ENCODE data around the gene GALNT14. TPM values are rescaled to one million over a fixed set of nuclear protein-coding genes. Genes with fewer than 3 reads are reported as not detected.
A peak's percentile ranks its signal among the peaks of the same experiment; 100 is the strongest.
"Not testable (repeated sequence)": the region's sequence is repeated elsewhere in the genome, so short reads cannot be mapped to it uniquely, and the experiment has no call there.

Gene GALNT14, protein sequence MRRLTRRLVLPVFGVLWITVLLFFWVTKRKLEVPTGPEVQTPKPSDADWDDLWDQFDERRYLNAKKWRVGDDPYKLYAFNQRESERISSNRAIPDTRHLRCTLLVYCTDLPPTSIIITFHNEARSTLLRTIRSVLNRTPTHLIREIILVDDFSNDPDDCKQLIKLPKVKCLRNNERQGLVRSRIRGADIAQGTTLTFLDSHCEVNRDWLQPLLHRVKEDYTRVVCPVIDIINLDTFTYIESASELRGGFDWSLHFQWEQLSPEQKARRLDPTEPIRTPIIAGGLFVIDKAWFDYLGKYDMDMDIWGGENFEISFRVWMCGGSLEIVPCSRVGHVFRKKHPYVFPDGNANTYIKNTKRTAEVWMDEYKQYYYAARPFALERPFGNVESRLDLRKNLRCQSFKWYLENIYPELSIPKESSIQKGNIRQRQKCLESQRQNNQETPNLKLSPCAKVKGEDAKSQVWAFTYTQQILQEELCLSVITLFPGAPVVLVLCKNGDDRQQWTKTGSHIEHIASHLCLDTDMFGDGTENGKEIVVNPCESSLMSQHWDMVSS
- total RNA-seq (under 0.01 and 0.83 TPM in 2 replicates), polyA plus RNA-seq (0.15 and 0.25 TPM in 2 replicates), polyA minus RNA-seq (ENCODE audit: low replicate concordance) (0.70 TPM in 1 of 2 replicates, not detected in the other)
- polyA plus RNA-seq (2012), result 0.24 and 0.58 TPM in 2 replicates

DNA sequence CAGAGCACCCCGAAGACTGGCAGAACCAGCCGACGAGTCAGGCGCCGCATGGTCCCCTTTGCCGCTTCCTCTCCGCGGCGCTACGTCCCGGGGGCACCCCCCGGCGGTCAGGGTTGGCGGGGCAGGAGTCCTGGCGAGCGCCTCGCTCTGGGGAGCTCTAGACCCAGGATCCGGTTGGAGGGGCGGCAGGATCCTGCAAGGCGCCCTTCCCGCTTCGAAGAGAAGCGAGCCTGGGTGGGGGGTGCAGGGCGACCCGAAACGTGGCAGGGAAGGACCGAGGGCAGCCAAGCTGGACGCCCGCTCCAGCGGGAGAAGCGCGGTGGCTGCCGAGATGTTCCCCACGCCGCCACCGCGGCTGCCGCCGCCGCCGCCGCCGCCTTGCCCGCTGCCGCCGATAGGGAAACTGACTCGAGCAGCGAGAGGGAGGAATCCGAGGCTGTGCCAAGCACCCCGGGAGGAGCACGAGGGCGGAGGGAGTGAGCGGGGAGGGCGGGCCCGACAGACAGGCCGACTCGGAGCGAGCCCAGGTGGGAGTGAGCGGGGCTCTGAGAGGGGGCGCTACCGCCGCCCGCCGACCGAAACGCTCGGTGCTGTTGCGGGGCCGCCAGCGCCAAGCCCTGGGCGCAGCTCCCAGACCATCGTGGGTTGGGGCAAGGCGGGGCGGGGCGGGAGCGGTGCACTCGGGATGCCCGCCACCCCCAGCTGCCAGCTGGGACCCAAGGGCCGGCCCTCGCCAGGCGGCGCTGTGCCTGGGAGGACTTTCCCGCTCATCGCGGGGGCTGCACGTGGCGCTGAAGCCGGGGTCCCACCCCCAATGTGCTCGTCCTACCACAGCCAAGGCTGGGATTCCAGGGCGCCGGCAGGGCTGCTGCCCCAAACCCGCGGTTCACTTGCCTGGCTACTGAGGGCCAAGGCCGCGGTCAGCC is at the start of gene GALNT14:
Gene GALNT14 (minus strand): TSS at position 404 of the 926 bp plus-strand sequence. CDS start 354 bp downstream, at position 50.
- H3K9ac ChIP-seq (ENCODE audit: insufficient read depth, low read length), result no peak within 1 kb of the TSS
- peaks cover 3% of the 10 kb centered on the region for H3K4me1 ChIP-seq (ENCODE audit: control insufficient read depth, extremely low read depth, insufficient read depth, low read length)
- H3K27ac ChIP-seq (ENCODE audit: insufficient read depth, low read length), result no peak within 1 kb of the TSS
- H3K79me2 ChIP-seq (ENCODE audit: control insufficient read depth, insufficient read depth, low read length), result no peaks in the 10 kb centered on the region
- H3K4me3 ChIP-seq (replicated peaks in 1 of 4; ENCODE audit: control extremely low read depth in 1 of 4, insufficient read depth in 1 of 4, low read depth in 3 of 4, low read length in 4 of 4), result peak within 1 kb of the TSS; percentile 20 to 52 (median 30)
- peak within 1 kb of the TSS; percentile 75 for H3K4me2 ChIP-seq (ENCODE audit: extremely low read depth, insufficient read depth, low read length)
- TF ChIP-seq, protein P1, sequence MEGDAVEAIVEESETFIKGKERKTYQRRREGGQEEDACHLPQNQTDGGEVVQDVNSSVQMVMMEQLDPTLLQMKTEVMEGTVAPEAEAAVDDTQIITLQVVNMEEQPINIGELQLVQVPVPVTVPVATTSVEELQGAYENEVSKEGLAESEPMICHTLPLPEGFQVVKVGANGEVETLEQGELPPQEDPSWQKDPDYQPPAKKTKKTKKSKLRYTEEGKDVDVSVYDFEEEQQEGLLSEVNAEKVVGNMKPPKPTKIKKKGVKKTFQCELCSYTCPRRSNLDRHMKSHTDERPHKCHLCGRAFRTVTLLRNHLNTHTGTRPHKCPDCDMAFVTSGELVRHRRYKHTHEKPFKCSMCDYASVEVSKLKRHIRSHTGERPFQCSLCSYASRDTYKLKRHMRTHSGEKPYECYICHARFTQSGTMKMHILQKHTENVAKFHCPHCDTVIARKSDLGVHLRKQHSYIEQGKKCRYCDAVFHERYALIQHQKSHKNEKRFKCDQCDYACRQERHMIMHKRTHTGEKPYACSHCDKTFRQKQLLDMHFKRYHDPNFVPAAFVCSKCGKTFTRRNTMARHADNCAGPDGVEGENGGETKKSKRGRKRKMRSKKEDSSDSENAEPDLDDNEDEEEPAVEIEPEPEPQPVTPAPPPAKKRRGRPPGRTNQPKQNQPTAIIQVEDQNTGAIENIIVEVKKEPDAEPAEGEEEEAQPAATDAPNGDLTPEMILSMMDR (conservative IDR thresholded peaks at IDR 0.05 in 1 of 2, IDR thresholded peaks at IDR 0.05 in 1 of 2; ENCODE audit: low read depth in 1 of 2, low read length in 2 of 2), result peak; percentile 25 to 35
- peak; percentile 65 for TF ChIP-seq EZH2 (IDR thresholded peaks at IDR 0.05; ENCODE audit: low read length, missing control alignments)
- H4K20me1 ChIP-seq (ENCODE audit: control insufficient read depth, extremely low read depth, insufficient read depth, low read length), result no peaks in the 10 kb centered on the region
- peaks cover 29% of the 10 kb centered on the region for H3K27me3 ChIP-seq (ENCODE audit: control insufficient read depth, insufficient read depth, low read length)
- H3K36me3 ChIP-seq (ENCODE audit: control insufficient read depth, insufficient read depth, low read length), result no peaks in the 10 kb centered on the region
- H2AFZ ChIP-seq (ENCODE audit: low read length), result no peak within 1 kb of the TSS
- peak; percentile 19 to 27 for DNase-seq (ENCODE audit: low read depth in 2 of 2)
- H3K9me3 ChIP-seq (ENCODE audit: control insufficient read depth, insufficient read depth, low read depth, low read length), result no peaks in the 10 kb centered on the region

DNA sequence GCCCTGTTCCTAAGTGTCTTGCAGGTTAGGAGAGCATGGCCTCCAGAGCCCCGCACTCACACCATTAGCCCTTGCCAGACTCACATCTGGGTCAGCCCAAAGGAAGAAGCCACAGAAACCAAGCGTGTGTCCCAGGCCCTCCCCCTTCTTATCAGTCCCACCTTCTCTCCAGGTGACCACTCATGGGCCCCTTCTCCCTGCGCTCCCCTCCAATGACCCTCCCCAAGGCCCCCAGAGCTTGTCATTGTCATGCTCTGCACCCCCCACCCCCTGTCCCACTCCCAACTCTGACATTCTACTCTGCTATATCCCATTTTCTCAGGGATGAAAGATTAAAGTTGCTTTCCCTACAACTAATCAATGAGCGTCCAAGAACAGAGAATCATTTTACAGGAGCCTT is 48.9 kb upstream of the GALNT14 start:
- Histone ChIP-seq H3K4me1 (ENCODE audit: control insufficient read depth, extremely low read depth, insufficient read depth, low read length) (no peaks in the 10 kb centered on the region), H3K9ac (ENCODE audit: insufficient read depth, low read length) (no peak overlapping the region), H4K20me1 (ENCODE audit: control insufficient read depth, extremely low read depth, insufficient read depth, low read length) (no peaks in the 10 kb centered on the region), H3K4me2 (ENCODE audit: extremely low read depth, insufficient read depth, low read length) (no peak overlapping the region), H3K79me2 (ENCODE audit: control insufficient read depth, insufficient read depth, low read length) (no peaks in the 10 kb centered on the region), H2AFZ (ENCODE audit: low read length) (no peak overlapping the region), H3K4me3 (replicated peaks in 1 of 4; ENCODE audit: control extremely low read depth in 1 of 4, insufficient read depth in 1 of 4, low read depth in 3 of 4, low read length in 4 of 4) (no peak overlapping the region), H3K27me3 (ENCODE audit: control insufficient read depth, insufficient read depth, low read length) (no peaks in the 10 kb centered on the region), H3K9me3 (ENCODE audit: control insufficient read depth, insufficient read depth, low read depth, low read length) (no peaks in the 10 kb centered on the region), H3K27ac (ENCODE audit: insufficient read depth, low read length) (no peak overlapping the region), H3K36me3 (ENCODE audit: control insufficient read depth, insufficient read depth, low read length) (no peaks in the 10 kb centered on the region)
- no peak for DNase-seq (ENCODE audit: low read depth in 2 of 2)
- no peak for TF ChIP-seq EZH2 (IDR thresholded peaks at IDR 0.05; ENCODE audit: low read length, missing control alignments)
- TF ChIP-seq, protein P1 (conservative IDR thresholded peaks at IDR 0.05 in 1 of 2, IDR thresholded peaks at IDR 0.05 in 1 of 2; ENCODE audit: low read depth in 1 of 2, low read length in 2 of 2), result no peak

DNA sequence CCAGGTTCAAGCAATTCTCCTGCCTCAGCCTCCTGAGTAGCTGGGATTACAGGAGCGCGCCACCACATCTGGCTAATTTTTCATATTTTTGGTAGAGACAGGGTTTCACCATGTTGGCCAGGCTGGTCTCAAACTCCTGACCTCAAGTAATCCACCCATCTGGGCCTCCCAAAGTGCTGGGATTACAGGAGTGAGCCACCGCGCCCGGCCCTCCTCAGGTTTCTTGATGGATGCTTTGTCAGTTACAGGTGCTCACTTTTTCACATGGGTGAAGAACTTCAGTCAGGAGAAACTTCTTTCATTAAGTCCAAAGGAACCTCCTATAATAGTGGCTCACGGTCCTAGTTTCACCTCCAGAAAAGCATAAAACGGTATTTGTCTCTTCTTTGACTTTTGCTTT is 45.7 kb upstream of the GALNT14 start:
- H3K27ac ChIP-seq (ENCODE audit: insufficient read depth, low read length); H3K4me1 ChIP-seq (ENCODE audit: control insufficient read depth, extremely low read depth, insufficient read depth, low read length); H3K4me2 ChIP-seq (ENCODE audit: extremely low read depth, insufficient read depth, low read length); H3K4me3 ChIP-seq (replicated peaks in 1 of 4; ENCODE audit: control extremely low read depth in 1 of 4, insufficient read depth in 1 of 4, low read depth in 3 of 4, low read length in 4 of 4); H3K9ac ChIP-seq (ENCODE audit: insufficient read depth, low read length); DNase-seq (ENCODE audit: low read depth in 2 of 2); H2AFZ ChIP-seq (ENCODE audit: low read length); H3K27me3 ChIP-seq (ENCODE audit: control insufficient read depth, insufficient read depth, low read length); H4K20me1 ChIP-seq (ENCODE audit: control insufficient read depth, extremely low read depth, insufficient read depth, low read length); H3K36me3 ChIP-seq (ENCODE audit: control insufficient read depth, insufficient read depth, low read length); H3K79me2 ChIP-seq (ENCODE audit: control insufficient read depth, insufficient read depth, low read length); H3K9me3 ChIP-seq (ENCODE audit: control insufficient read depth, insufficient read depth, low read depth, low read length): not testable (repeated sequence)

Measured in fibroblast of lung (primary cell).